ENCODE data around the gene RERE.

- TF ChIP-seq CTCF (IDR thresholded peaks at IDR 0.05; ENCODE audit: low read depth, low read length, poor library complexity, severe bottlenecking) = no peak
- no peak for TF ChIP-seq EZH2phosphoT487 (IDR thresholded peaks at IDR 0.05; ENCODE audit: borderline replicate concordance, low read length)
Observed at GRCh38 chr1:8733484-8733883, 84.0 kb downstream of the RERE start.
